Measurements from ENCODE around the gene USP12.
"Not testable (repeated sequence)": the region's sequence is repeated elsewhere in the genome, so short reads cannot be mapped to it uniquely, and the experiment has no call there.

The USP12 gene

GRCh38 chr13:27147530-27148170, 24.0 kb downstream of the USP12 start:
- DNase-seq = no peak

- DNase-seq = no peak
These were observed 29.9 kb downstream of the USP12 start for GRCh38 chr13:27141746-27142145.

GRCh38 chr13:27141159-27141558, 30.5 kb downstream of the USP12 start:
- not testable (repeated sequence) for DNase-seq

GRCh38 chr13:27140060-27140459, 31.6 kb downstream of the USP12 start:
- DNase-seq = no peak

GRCh38 chr13:27139565-27139964, 32.0 kb downstream of the USP12 start:
- no peak for DNase-seq

GRCh38 chr13:27138457-27139093, 33.0 kb downstream of the USP12 start:
- DNase-seq = no peak

- DNase-seq = no peak
These were observed 33.9 kb downstream of the USP12 start for GRCh38 chr13:27137759-27138158.

- DNase-seq = no peak
These were observed 36.6 kb downstream of the USP12 start for GRCh38 chr13:27135023-27135422.

- DNase-seq = no peak
These were observed 37.7 kb downstream of the USP12 start for GRCh38 chr13:27133889-27134288.

- no peak for DNase-seq
These were observed 39.1 kb downstream of the USP12 start for GRCh38 chr13:27132538-27132937.

- no peak for DNase-seq
These were observed 39.7 kb downstream of the USP12 start for GRCh38 chr13:27131906-27132305.

GRCh38 chr13:27130979-27131623, 40.5 kb downstream of the USP12 start:
- DNase-seq = no peak

- no peak for DNase-seq
These were observed 41.2 kb downstream of the USP12 start for GRCh38 chr13:27130223-27130978.

- DNase-seq = no peak
These were observed 42.6 kb downstream of the USP12 start for GRCh38 chr13:27128825-27129627.

GRCh38 chr13:27126859-27127258, 44.8 kb downstream of the USP12 start:
- no peak for DNase-seq

- no peak for DNase-seq
These were observed 46.0 kb downstream of the USP12 start for GRCh38 chr13:27125357-27126282.

GRCh38 chr13:27124571-27124970, 47.0 kb downstream of the USP12 start:
- no peak for DNase-seq

GRCh38 chr13:27123445-27123844, 48.2 kb downstream of the USP12 start:
- not testable (repeated sequence) for DNase-seq

GRCh38 chr13:27122036-27122435, 49.6 kb downstream of the USP12 start:
- no peak for DNase-seq

GRCh38 chr13:27120811-27121210, 50.8 kb downstream of the USP12 start:
- DNase-seq = no peak

- no peak for DNase-seq
These were observed 51.6 kb downstream of the USP12 start for GRCh38 chr13:27120011-27120410.

All from NCI-H1105 treated with DMSO at 0.1 percent for 48 hours (cell line).